ENCODE results near the gene NME3. TPM values are rescaled to one million over a fixed set of nuclear protein-coding genes. Genes with fewer than 3 reads are reported as not detected.

NME3 gene
- total and polyA plus RNA-seq, 9 donors = 68.6 to 129 (median 87.4) TPM; not detected in 1

GRCh38 chr16:1790261-1790610 lies 18.9 kb upstream of the NME3 start:
- H3K27ac ChIP-seq = no peak overlapping the region
- H3K9me3 ChIP-seq = no peaks in the 10 kb centered on the region
- 89 to 93% (median 91%) methylated on average over 15 of the region's 15 CpGs for WGBS, 3 donors
- H3K4me3 ChIP-seq = no peak overlapping the region
- TF ChIP-seq, protein P1, sequence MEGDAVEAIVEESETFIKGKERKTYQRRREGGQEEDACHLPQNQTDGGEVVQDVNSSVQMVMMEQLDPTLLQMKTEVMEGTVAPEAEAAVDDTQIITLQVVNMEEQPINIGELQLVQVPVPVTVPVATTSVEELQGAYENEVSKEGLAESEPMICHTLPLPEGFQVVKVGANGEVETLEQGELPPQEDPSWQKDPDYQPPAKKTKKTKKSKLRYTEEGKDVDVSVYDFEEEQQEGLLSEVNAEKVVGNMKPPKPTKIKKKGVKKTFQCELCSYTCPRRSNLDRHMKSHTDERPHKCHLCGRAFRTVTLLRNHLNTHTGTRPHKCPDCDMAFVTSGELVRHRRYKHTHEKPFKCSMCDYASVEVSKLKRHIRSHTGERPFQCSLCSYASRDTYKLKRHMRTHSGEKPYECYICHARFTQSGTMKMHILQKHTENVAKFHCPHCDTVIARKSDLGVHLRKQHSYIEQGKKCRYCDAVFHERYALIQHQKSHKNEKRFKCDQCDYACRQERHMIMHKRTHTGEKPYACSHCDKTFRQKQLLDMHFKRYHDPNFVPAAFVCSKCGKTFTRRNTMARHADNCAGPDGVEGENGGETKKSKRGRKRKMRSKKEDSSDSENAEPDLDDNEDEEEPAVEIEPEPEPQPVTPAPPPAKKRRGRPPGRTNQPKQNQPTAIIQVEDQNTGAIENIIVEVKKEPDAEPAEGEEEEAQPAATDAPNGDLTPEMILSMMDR (IDR thresholded peaks at IDR 0.05) = no peak
- no peak for TF ChIP-seq POLR2A (IDR thresholded peaks at IDR 0.05)
- no peak for TF ChIP-seq EP300 (IDR thresholded peaks at IDR 0.05)
- intact Hi-C loops (cut with DNase I) = no loop called here
- H3K27me3 ChIP-seq = no peaks in the 10 kb centered on the region
- no peaks in the 10 kb centered on the region for H3K4me1 ChIP-seq (ENCODE audit: insufficient read depth)
- no peaks in the 10 kb centered on the region for H3K36me3 ChIP-seq
- no peak for DNase-seq

GRCh38 chr16:1789643-1790045 lies 18.3 kb upstream of the NME3 start:
- H3K36me3 ChIP-seq = no peaks in the 10 kb centered on the region
- WGBS, 3 donors = 85 to 90% (median 85%) methylated on average over 17 to 25 of the region's 25 CpGs
- no peak overlapping the region for H3K27ac ChIP-seq
- no peaks in the 10 kb centered on the region for H3K9me3 ChIP-seq
- peak in 4 of 5 donors; percentile 20 to 36 (median 28) for DNase-seq
- H3K27me3 ChIP-seq = no peaks in the 10 kb centered on the region
- H3K4me1 ChIP-seq (ENCODE audit: insufficient read depth) = no peaks in the 10 kb centered on the region
- TF ChIP-seq, protein P1 (IDR thresholded peaks at IDR 0.05) = no peak
- TF ChIP-seq EP300 (IDR thresholded peaks at IDR 0.05) (no peak), POLR2A (IDR thresholded peaks at IDR 0.05) (no peak)
- no peak overlapping the region for H3K4me3 ChIP-seq
- intact Hi-C loops (cut with DNase I) = no loop called here

GRCh38 chr16:1788708-1789100 lies 17.4 kb upstream of the NME3 start:
- Histone ChIP-seq H3K27me3 (no peaks in the 10 kb centered on the region), H3K9me3 (no peaks in the 10 kb centered on the region), H3K27ac (no peak overlapping the region), H3K4me1 (ENCODE audit: insufficient read depth) (no peaks in the 10 kb centered on the region), H3K36me3 (no peaks in the 10 kb centered on the region), H3K4me3 (no peak overlapping the region)
- intact Hi-C loops (cut with DNase I) = no loop called here
- no peak for TF ChIP-seq POLR2A (IDR thresholded peaks at IDR 0.05)
- TF ChIP-seq, protein P1 (IDR thresholded peaks at IDR 0.05) = no peak
- no peak for TF ChIP-seq EP300 (IDR thresholded peaks at IDR 0.05)
- DNase-seq = peak in 2 of 5 donors; percentile 20 to 36
- WGBS, 3 donors = 38 to 60% (median 44%) methylated on average over 18 to 19 of the region's 19 CpGs

- peak in 4 of 5 donors; percentile 13 to 38 (median 20) for DNase-seq
- H3K4me3 ChIP-seq = no peak overlapping the region
- WGBS, 3 donors = 84 to 89% (median 87%) methylated on average over 35 to 38 of the region's 38 CpGs
These were observed 16.9 kb upstream of the NME3 start for GRCh38 chr16:1788095-1788707.

More at GRCh38 chr16:1788095-1788707, 16.9 kb upstream of the NME3 start:
- TF ChIP-seq, protein P1 (IDR thresholded peaks at IDR 0.05) = no peak
- no peak for TF ChIP-seq POLR2A (IDR thresholded peaks at IDR 0.05)
- no peak for TF ChIP-seq EP300 (IDR thresholded peaks at IDR 0.05)
- intact Hi-C loops (cut with DNase I) = no loop called here
- Histone ChIP-seq H3K4me1 (ENCODE audit: insufficient read depth) (no peaks in the 10 kb centered on the region), H3K27me3 (no peaks in the 10 kb centered on the region), H3K36me3 (no peaks in the 10 kb centered on the region), H3K9me3 (no peaks in the 10 kb centered on the region), H3K27ac (no peak overlapping the region)

Data from ovary (tissue), 9 donors.